Central memory CD4-positive, alpha-beta T cell (primary cell): ENCODE results near the gene SH3PXD2B.
"Not testable (repeated sequence)": the region's sequence is repeated elsewhere in the genome, so short reads cannot be mapped to it uniquely, and the experiment has no call there.

Experiments used
- DNase-seq: peaks from one replicate; pipeline ENCODE4 v3.0.0; 2022

Gene SH3PXD2B

DNA sequence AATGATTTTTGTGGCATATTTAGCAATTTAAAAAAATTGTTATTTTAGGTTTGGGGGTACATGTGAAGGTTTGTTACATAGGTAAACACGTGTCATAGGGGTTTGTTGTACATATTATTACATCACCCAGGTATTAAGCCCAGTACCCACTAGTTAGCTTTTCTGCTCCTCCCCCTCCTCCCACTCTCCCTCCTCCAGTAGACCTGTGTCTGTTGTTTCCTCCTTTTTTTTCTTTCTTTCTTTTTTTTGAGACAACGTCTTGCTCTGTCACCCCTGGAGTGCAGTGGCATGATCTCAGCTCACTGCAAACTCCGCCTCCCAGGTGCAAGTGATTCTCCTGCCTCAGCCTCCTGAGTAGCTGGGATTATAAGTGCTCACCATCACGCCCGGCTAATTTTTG is 162.5 kb downstream of the SH3PXD2B start:
- not testable (repeated sequence) for DNase-seq

DNA sequence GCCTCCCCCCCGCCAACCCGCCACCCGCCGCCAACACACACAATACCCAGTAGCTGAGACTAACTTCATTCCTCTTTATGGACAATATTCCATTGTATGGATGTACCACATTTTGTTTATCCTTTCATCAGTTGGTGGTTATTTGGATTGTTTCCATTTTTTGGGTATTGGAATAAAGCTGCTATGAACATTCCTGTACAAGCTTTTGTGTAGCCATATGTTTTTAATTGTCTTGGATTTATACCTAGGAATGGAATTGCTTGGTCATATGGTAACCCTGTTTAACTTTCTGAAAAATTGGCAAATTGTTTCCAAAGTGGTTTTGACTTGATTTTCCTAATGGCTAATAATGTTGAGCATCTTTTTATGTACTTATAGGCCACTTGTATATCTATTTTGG is 165.9 kb downstream of the SH3PXD2B start:
- no peak for DNase-seq

DNA sequence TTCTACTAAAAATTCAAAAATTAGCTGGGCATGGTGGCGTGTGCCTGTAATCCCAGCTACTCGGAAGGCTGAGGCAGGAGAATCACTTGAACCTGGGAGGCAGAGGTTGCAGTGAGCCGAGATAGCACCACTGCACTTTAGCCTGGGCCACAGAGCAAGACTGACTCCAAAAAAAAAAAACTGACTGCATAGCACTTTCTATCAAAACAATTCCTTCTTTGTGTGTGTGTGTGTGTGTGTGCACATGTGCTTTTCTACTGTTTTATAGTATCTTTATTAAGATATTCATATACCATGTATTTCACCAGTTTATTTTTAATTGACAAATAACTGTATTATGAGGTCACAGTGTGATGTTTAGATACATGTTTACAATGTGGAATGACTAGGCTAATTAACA is 167.2 kb downstream of the SH3PXD2B start:
- DNase-seq = not testable (repeated sequence)

DNA sequence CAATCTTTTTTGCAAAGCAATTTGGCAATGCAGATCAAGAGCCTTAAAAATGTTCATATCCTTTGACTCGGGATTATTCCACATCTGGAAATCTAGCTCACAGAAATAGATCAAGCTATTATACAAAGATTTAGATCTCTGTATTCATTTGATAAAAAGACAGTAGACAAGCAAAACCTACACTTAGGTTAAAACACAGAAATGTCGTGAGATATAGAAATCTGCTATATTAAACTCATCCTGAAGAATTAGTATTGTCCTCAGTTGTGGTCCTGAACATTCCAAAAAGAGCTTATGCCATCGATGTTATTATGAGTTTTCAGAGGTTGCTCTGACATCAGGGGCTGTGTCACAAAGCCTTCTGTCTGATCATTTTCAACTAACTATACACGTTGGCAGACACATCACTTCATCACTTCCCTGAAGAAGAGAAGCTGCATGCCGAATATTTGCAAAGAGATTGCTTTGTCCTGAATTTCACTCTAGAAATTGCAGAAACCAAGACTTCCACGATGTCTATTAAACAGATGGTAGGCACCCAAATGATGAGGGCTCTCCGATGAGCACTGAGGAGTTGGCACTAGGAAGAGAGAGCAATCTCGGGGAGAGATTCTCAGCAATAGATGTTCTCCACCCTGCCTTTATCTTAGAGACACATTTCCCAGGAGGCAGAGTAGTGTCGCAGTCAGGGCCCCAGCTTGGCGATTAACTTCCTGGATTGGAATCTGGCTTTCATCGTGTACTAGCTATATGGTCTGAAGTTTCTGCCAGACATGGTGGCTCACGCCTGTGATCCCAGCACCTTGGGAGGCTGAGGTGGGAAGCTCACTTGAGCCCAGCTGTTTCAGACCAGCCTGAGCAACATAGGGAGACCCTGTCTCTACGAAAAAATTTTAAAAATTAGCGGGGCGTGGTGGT is 168.8 kb downstream of the SH3PXD2B start:
- DNase-seq = no peak

DNA sequence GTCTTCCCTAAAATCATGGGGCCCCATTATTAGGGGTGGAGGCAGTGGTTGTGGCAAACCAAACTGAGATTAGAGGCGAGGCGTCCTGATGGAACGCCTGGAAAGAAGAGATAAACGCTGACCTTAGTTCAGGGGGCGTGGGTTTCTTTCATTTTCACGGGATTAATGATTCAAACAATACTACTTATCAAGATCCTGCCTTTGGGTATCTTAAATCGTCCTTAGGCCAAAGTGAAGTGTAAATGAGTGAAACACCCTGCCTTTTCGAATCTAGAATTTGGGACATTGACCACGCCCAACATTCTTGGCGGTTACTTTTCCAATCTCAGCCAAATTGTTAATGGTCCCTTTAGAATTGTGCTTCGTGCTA is 169.7 kb downstream of the SH3PXD2B start:
- no peak for DNase-seq

DNA sequence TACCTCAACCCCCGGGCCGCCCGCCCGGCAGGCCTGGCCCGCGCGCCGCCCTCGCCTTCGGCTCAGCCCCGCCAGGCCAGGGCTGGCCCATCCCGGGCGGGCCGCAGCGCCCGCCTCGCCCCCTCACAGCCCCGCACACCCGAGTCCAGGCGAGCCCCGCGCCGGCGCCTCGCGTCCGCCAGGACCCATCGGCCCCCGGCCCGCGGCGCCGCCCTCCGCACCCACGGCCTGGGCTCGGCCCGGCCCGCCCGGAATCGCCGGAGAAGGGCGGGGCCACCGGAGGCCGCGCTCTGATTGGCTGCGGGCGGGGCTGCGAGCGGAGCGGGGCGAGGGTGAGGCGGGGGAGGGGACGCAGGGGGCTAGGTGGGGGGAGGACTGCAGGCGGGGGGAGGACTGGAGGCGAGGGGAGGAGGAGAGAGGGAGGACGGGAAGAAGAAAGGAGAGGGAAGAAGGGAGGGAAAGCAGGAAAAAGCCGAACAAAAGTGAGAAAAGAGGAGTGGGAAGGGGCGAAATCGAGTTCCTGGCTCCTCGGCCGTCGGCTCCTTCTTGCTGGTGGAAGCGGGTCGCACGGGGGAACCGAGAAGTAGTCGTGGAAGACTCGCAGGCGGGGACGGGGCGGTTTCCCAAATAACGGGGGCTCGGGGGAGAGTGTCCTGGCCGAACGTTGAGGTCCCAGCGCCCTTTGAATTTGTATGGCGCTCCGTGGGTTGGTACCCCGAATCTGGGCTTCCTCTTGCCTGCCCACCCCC is 170.3 kb downstream of the SH3PXD2B start:
- peak; percentile 72 for DNase-seq

DNA sequence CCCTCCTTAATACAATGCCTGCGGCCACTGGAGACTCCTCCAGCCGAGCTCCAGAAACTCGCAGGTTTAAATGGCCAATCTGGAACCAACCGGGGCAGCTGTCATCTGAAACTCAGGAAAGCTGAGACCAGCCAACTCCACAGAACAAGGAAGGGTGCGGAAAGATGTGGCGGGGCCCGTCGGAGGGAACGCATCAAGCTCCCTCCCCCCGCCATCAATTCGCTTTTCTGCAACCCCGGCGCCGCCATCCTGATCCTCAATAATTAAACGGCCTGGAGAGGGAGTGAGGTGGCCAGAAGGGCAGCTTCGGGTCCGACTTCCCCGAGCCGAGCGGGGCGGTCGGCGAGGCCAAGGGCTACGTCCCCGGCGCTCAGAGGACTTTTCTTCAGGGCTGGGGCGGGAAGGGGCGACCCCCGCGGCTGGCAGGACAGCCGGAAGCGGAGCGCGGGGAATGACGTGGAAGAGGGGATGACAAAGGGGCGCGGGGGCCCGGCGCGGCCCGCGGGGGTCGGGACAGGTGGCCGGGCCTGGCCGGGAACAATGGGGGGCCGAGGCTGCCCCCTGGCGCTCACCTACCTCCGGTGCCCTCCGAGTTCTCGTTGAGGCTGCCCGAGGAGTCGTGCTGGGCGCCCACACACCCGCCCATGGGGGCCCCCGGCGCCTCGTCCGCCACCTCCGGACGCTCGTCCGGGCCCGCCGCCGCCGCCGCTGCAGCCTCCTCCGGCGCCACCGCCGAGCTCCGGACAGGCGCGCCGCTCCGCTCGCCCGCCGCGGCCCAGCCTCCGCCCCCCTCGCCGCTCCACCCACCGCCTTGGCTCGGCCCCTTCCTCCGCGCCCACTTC is 171.1 kb downstream of the SH3PXD2B start, which contains the start of gene UBTD2:
UBTD2 (minus strand) TSS at position 745 of the 842 bp plus-strand sequence; CDS start at position 646, 99 bp downstream.
- DNase-seq = peak; percentile 69

DNA sequence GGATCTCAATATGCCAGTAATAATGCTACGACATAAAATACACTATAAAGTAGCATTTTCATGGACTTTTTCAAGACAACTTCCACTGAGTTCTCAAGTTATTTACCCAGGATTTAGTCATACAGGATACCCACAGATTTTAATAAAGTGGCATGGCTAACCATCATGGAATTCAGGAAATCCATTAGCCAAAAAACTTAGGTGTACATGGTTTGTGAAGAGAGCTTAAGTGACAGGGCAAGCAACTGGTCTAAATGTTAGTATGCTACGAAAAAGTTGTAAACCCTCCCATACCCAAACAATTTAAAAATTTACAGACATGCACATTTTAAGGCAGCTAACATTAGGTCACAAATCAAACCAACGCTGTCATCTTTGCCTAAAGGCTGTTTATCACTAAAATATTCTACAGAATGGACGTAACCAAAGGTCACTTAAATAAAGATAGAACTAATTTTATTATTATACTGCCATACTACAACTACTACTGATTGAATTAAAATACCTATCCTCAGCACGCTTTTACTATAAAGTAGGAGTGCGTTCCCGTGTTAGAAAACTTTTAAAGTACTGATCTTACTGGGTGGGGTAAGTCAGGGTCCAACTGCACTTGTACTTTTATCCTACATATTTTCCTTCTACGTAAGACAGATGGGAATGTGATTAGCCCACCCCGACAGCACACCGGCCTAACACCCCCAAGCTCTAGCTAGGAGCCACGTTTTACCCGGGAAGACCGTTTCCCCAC is 171.9 kb downstream of the SH3PXD2B start:
- no peak for DNase-seq

DNA sequence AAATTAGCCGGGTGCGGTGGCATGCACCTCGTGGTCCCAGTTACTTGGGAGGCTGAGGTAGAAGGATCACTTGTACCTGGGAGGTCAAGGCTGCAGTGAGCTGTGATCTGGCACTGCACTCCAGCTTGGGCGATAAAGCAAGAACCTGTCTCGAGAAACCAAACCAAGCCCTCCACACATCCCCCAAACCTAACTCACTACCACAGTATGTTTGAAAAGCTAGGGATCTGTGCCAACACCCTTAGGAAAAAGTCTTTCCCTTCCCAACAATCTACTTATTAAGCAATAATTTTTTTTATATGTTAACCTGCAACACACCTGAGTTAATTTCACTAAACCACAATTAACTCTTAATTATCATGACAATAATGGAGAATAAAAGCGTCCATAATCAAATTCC is 173.0 kb downstream of the SH3PXD2B start:
- no peak for DNase-seq

DNA sequence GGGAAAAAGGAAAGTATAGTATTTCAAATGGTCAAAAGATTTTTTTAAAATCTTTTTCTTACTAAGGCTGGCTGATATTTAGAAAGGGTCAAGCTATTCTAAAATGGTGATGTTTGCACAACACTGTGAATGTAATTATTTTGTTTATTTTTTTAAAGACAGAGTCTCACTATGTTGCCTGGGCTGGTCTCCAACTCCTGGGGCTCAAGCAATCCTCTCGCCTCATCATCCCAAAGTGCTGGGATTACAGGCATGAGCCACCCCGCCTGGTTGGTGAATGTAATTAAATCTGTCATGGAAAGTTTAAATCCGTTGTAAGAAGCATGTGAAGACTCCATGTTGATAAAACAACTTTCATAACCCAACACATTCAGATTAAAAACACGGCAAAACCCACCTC is 173.4 kb downstream of the SH3PXD2B start:
- DNase-seq = no peak

DNA sequence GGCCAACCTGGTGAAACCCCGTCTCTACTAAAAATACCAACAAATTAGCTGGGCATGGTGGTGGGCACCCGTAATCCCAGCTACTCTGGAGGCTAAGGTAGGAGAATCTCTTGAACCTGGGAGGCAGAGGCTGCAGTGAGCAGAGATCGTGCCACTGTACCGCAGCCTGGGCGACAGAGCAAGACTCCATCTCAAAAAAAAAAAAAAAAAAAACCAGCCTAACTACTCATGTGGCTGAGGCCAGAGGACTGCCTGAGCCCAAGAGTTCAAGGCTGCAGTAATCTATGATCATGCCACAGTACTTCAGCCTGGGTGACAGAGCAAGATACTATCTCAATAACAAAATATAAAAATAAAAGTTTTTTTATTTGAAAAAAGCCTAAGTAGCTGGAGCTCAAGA is 174.0 kb downstream of the SH3PXD2B start:
- DNase-seq = no peak

DNA sequence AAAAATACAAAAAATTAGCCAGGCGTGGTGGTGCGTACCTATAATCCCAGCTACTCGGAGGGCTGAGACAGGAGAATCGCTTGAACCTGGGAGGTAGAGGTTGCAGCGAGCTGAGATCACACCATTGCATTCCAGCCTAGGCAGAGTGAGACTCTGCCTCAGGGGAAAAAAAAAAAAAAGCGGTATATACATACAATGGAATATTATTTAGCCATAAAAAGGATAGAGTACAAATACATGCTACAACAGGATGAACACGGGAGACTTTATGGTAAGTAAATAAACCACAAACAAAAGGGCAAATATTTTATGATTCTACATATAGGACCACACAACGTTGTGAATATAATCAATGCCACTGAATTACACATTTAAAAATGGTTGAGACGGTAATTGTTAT is 176.0 kb downstream of the SH3PXD2B start:
- no peak for DNase-seq

DNA sequence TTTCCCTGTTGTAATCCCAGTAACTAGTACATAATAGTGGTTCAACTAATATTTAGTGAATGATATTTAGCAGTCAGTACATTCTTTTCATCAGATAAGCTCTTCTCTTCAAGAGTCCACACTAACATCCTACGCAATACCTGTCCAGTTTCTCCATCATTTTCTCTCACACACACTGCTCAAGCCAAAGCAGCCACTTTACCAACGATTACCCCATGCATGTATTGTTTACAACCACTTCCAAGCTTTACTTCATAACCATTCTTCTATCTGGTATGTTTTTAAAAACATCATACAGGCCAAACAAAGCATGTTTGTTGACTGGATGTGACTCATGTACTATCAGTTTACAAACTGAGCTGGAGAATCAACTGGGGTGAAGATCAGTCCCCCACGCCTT is 178.1 kb downstream of the SH3PXD2B start:
- DNase-seq = no peak
